Stimulated activated CD4-positive, alpha-beta T cell treated with anti-CD3 and anti-CD28 coated beads, TNF-alpha, amount 100 ng/mL, for 48 hours (primary cell): ENCODE measurements around the gene POU3F3.

ENCODE experiments used
- DNase-seq, 3 donors: peaks; one replicate each; pipeline ENCODE4 v3.0.0-alpha.2; 2020; ENCODE audit warnings: low read depth in 3 of 3

POU3F3 gene

DNA sequence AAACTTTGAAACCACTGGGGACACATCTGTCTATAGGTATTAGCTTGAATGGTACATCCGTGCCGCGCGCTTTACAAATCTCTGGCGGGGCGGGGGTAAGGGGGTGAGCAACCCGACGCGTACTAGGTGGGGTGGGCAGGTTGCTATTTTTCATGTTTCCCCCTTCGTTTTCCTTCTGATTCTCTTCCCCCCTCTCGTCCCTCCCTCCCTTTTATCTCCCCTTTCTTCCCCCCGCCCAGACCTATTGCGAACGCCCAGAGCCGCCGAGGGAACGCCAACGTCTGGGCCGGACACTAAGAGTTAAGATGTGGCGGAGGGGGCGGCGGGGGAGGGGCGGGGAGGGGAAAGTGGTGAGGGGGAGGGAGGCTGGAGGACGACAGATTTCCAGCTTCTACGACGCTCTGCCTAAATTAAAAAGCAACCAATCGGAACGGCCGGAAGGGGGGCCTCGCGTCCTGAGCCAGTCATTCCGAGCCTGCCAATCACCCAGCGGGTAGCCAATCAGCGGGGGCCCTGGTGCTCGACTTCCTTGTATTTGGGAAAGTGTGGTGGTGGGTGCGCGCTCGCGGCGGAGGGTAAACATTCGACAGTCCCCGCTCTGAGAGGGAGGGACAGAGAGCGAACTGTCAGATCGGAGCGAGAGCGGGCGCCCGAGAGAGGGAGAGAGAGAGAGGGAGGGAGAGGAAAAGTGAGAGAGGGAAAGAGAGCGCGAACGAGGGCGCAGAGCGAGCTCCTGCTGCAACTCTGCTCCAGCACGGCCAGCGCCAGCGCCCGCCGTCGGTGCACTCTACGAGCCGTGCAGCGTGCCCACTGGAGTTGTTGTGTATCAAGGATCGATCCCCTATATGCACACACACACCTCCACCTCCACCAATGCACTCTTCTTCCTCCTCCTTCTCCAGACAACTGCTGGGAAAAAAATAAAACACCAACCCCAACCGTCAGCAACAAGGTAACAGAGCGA lies at the start of gene POU3F3:
Gene POU3F3 (plus strand): TSS at position 582 of the 964 bp plus-strand sequence. CDS start 1,396 bp downstream, outside the sequence.
- DNase-seq, result no peak

DNA sequence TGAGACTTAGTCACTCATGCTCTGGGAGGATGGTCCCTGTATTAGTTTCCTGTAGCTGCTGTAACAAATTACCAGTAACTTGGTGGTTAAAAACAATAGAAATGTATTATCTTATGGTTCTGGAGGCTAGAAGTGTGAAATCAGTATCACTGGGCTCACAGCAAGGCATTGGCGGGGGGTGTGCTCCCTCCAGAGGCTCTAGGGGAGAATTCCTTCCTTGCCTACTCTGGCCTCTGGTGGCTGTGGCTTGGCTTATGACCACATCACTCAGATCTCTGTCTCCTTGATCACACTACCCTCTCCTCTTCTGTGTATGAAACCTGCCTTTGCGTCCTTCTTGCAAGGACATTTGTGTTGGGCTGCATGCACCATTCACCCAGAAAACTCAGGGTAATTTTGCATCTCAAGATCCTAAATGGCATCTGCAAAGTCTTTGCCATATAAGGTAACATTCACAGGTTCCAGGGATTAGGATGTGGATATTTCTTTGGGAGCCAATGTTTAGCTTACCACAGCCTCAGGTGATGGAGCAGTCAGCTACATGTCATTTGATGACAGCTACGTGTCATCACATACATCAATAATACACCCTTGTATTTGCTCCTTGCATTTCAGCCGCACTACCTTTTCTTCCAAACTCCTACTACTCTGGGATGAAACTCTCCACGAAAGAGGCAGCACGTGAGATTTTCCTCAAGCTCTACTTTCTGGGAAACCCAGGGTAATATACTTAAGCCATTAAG lies 49.6 kb upstream of the POU3F3 start:
- no peak for DNase-seq

- DNase-seq, result no peak
These were observed 41.6 kb upstream of the POU3F3 start for GRCh38 chr2:104812286-104812685.

DNA sequence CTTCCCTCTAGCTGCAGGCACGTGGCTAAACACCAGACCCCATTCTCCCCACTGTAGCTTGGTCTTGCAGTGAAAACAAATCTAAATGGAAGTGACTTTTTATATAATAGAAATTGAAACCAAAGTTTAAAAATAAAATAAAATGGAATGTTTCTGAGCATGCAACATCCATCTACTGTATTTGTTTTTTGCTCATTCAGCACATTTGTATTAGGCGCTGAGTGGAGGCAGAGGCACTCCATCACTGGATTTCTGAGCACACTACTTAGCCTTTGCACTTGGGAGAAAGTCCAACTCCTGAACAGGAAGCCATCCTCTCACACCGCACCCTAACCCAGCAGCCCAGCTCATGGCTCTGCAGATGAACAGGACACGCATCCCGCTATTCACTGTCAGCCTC lies 37.8 kb upstream of the POU3F3 start:
- DNase-seq, result no peak

GRCh38 chr2:104818264-104818663 lies 35.7 kb upstream of the POU3F3 start:
- no peak for DNase-seq

DNA sequence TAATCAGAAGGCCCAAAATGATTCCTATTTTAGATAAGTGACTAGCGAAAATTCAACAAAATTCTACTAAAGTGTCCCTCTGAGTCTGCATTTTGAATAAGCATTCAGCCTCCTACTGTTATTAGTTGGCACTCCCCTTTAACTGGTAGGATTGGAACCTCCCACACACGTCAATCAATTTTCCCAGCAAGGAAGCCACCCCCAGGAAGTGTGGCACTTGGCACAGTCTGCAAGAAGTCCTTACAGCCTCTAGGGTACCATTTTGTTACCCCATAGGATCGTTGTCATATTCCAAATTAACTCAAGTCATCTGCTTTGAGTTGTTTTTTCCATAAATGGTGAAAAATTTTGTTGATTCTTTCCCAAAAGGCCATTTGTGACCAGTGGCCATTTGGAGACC lies 33.8 kb upstream of the POU3F3 start:
- DNase-seq, result no peak

DNA sequence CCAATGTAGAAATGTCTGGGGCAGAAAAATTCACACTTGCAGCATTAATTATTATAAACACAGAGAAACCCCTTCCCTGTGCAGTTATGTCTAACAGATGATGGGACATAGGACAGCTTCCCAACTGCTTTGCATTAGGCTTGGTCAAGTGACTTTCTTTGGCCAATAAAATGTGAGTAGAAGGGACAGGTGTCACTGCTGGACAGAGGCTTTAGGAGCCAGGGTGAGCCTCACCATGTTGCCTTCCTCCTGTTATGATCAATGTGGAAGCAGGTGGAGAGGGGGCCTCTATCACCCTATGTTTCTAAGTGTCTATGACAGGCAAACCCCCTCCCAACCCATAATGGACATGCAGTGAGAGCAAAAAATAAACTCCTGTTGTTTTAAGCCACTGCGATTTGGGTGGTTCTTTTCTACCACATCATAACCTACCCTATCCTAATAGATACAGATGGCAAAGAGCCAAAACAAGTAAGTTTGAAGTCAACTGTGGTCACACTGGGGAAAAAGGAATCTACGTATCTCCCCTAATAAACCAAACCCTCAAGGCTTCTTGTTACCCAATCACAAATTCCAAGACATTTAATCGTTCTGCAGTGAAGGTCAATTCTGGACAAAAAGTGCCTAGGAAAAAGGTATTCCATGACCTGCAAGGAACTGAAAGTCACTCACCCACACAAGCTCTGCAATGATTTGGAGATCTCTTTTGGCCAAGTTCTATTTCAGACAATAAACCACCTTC lies 28.6 kb upstream of the POU3F3 start:
- no peak for DNase-seq

DNA sequence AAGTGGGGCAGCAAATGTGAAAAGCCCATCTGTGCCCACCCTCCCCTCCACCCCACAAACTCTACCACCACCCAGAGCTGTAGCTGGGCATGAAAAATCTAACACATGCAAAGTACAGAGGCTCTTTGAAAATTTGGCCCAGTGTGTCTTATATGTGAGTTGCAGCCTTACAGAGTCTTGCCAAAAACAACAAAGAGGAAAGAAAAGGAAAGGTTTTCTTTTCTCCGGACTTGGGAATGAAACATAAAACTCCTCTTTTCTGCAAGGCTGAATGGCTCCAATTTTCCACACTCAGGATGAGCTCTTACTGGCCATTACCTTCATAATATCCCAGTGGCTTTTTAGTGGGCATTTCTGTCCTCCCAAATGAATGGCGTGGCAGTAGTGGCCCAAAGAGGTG lies 27.9 kb upstream of the POU3F3 start:
- no peak for DNase-seq

- DNase-seq, result no peak
These were observed 22.2 kb upstream of the POU3F3 start for GRCh38 chr2:104831742-104832141.

DNA sequence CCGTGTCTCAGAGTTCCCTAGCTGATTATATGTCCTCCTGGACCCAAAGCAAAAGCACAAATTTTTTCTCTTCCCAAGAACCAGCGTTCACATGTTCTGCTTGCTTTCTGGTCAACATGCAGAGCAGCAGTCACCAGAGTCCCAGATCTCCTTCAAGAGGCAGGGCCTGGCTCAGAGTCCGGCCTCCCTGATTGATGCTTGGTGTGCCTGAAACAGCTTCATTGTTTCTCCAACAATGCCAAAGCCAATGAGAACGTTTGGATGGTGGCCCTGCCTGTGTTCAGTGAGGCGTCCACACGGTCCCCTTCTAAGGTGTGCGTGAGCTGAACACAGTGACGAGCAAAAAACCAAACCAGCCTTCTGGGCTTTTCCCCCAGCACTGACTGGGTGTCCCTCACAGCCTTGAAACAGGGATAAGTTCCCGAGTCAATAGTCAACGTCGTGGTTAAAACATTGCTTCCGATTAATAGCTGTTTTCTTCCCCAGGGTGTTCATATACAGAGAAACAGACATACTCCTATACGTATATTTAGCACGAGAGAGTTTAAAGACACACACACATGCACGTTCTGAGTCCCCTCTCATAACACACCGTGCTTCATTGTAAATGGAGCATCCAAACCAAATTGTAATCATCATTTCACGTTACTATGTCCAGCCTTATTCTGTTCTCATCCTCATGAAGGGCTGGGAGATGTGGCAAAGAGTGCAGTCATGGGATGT lies 19.3 kb upstream of the POU3F3 start:
- no peak for DNase-seq

- DNase-seq, result no peak
These were observed 17.6 kb upstream of the POU3F3 start for GRCh38 chr2:104836265-104836664.

DNA sequence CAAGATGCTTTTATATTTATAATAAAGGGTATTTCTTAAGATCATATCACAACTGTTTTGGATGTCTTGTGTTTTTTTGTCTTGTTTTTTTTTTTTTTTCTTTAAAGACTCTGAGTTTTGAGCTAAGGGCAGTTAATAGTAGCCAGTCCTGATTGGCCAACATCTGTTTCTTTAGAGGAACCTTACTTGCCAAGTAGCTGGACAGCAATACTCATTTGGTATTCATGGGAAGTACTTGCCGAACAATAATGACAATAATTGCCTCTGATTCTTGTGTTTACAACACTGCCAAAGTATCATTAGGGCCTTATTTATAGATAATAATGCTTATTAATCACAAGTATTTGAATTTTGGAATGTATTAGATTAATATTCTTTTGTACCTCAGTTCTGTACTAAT lies 17.1 kb upstream of the POU3F3 start:
- no peak for DNase-seq

DNA sequence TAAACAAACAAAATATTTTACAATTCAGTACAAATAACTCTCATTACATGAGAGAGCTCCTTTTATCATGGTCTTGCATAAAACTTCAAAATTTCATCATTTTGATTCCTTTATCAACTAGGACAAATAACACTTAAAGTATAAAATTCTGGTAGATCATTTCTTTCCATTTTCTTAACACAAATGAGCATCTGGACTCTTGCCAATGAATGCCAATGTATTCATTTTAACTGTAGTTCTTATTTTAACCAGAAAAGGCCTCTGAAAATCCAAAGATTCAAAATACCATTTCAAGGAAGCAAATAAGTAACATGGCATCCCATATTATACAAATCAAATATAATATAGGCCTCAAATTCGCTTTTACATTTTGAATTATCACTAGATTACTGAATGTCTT lies 13.8 kb upstream of the POU3F3 start:
- DNase-seq, result no peak

GRCh38 chr2:104840893-104841585 lies 12.9 kb upstream of the POU3F3 start:
- DNase-seq, result no peak

GRCh38 chr2:104841744-104842143 lies 12.2 kb upstream of the POU3F3 start:
- DNase-seq, result no peak

- DNase-seq, result no peak
These were observed 8.9 kb upstream of the POU3F3 start for GRCh38 chr2:104844807-104845551.

DNA sequence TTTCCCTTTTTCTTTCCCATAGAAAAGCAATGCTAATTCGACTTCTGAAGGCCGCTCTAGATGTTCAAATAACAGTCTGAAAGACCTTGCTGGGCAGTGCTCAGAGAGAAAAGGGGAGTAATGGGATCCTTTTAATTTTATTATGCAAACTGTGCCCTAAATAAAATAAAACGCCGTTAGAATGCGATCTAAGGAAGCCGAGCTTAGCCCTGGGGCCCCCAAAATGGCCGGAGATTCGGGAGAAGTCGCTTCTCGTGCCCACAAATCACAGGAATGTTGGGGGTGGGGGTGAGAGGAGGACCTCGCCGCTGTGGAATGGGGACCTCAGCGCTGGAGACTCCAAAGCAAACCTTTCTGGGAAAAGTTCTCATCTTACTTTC lies 8.4 kb upstream of the POU3F3 start:
- no peak for DNase-seq

- DNase-seq, result no peak
These were observed 7.7 kb upstream of the POU3F3 start for GRCh38 chr2:104845946-104846785.
